Esophagus squamous epithelium (tissue), 5 donors: Measurements from ENCODE around the gene LRRC15. TPM values are rescaled to one million over a fixed set of nuclear protein-coding genes. Genes with fewer than 3 reads are reported as not detected.
A peak's percentile ranks its signal among the peaks of the same experiment; 100 is the strongest.

ENCODE experiments used
- DNase-seq: peaks from one replicate; lab custom pipeline; 2025; lab: John Stamatoyannopoulos, UW
- H3K27ac ChIP-seq, 4 donors: fragments of 200-600 bp; sonication (generic); one replicate each; pipeline ENCODE4 v1.5.1; 2016 to 2019; ENCODE audit warnings: mild to moderate bottlenecking in 1 of 4
- H3K27me3 ChIP-seq, 4 donors: fragments of 200-600 bp; sonication (generic); 1 replicate in 3 of 4; 2 replicates in 1 of 4; pipeline versions ENCODE4 v1.5.1 to v1.6.0; 2017 to 2021; ENCODE audit warnings: antibody characterized with exemption in 1 of 4
- H3K36me3 ChIP-seq, 3 donors: fragments of 200-600 bp; sonication (generic); one replicate each; pipeline ENCODE4 v1.5.1; 2016 to 2019
- H3K4me1 ChIP-seq, 3 donors: fragments of 200-600 bp; sonication (generic); one replicate each; pipeline ENCODE4 v1.5.1; 2017 to 2019
- H3K4me3 ChIP-seq, 4 donors: fragments of 200-600 bp; sonication (generic); 1 replicate in 3 of 4; 2 replicates in 1 of 4; pipeline ENCODE4 v1.5.1; 2016 to 2019; ENCODE audit warnings: mild to moderate bottlenecking in 2 of 4, moderate library complexity in 1 of 4
- H3K9me3 ChIP-seq, 3 donors: fragments of 200-600 bp; sonication (generic); one replicate each; pipeline ENCODE4 v1.5.1; 2016 to 2019
- CTCF ChIP-seq, 6 experiments: fragments of 450-650 bp in 4 of 6; fragments of 200-600 bp in 2 of 6; sonication (generic) in 2 of 6; IDR thresholded peaks; one replicate each; pipeline ENCODE4 v1.5.1; 2016 to 2019; ENCODE audit warnings: antibody characterized with exemption in 6 of 6, mild to moderate bottlenecking in 4 of 6, moderate library complexity in 4 of 6
- POLR2A ChIP-seq, 4 donors: fragments of 450-650 bp; IDR thresholded peaks; one replicate each; pipeline ENCODE4 v1.6.1; 2017; ENCODE audit warnings: antibody characterized with exemption in 4 of 4, mild to moderate bottlenecking in 4 of 4, moderate library complexity in 3 of 4
- WGBS, 2 donors: methylation state at CpG; one replicate each; pipeline ENCODE4 v1.1.5; 2018; 5-methylcytosine and 5-hydroxymethylcytosine counted together
- intact Hi-C: fragments of 100-400 bp; cut with DNase I; formaldehyde crosslinking; loops from one replicate; pipeline ENCODE4 v1.15.0; 2022
- total RNA-seq, 4 donors: library from RNA; depleted of rRNA; stranded (reverse); fragments of >200 nt; gene quantifications; one replicate each; pipeline ENCODE4 v1.1.0, GENCODE V29; 2016
- donor health status: DM: yes; HTN: yes; CAD: no.

Gene LRRC15
- total RNA-seq, 4 donors from 2014 or later = 0.38 TPM; not detected in 3

- Histone ChIP-seq H3K36me3 (no peaks in the 10 kb centered on the region), H3K27me3 (peaks cover 0 to 55% (median 1%) of the 10 kb centered on the region in 4 donors), H3K9me3 (no peaks in the 10 kb centered on the region), H3K4me3 (peak overlapping the region in 3 of 4 donors; percentile 24 to 56 (median 38)), H3K27ac (no peak overlapping the region), H3K4me1 (peaks cover 15 to 34% (median 23%) of the 10 kb centered on the region in 3 donors)
- no peak for DNase-seq
- intact Hi-C loops = no loop called here
- 26 to 50% methylated on average over 6 to 13 of the region's 38 CpGs for WGBS, 2 donors
- no peak for TF ChIP-seq CTCF (IDR thresholded peaks at IDR 0.05)
- no peak for TF ChIP-seq POLR2A (IDR thresholded peaks at IDR 0.05)
These were observed 28.3 kb upstream of the LRRC15 start for GRCh38 chr3:194397757-194398312.

GRCh38 chr3:194396859-194397756, 27.6 kb upstream of the LRRC15 start:
- peak overlapping the region; percentile 14 to 56 (median 31) for H3K4me3 ChIP-seq
- intact Hi-C loops = no loop called here

GRCh38 chr3:194396539-194396858, 27.0 kb upstream of the LRRC15 start:
- intact Hi-C loops = no loop called here
- Histone ChIP-seq H3K27ac (peak overlapping the region in 2 of 4 donors; percentile 15 to 48), H3K4me3 (peak overlapping the region; percentile 14 to 56 (median 31))

More at GRCh38 chr3:194396859-194397756, 27.6 kb upstream of the LRRC15 start:
- no peak for DNase-seq
- H3K27me3 ChIP-seq = peaks cover 0 to 60% (median 1%) of the 10 kb centered on the region in 4 donors
- WGBS, 2 donors = 9% methylated on average over 23 of the region's 73 CpGs; no CpG with 5 or more reads in 1 of the 2 donors
- H3K27ac ChIP-seq = peak overlapping the region in 2 of 4 donors; percentile 15 to 48
- H3K9me3 ChIP-seq = no peaks in the 10 kb centered on the region
- TF ChIP-seq CTCF (IDR thresholded peaks at IDR 0.05) = no peak
- TF ChIP-seq POLR2A (IDR thresholded peaks at IDR 0.05) = no peak
- no peaks in the 10 kb centered on the region for H3K36me3 ChIP-seq
- peaks cover 15 to 34% (median 23%) of the 10 kb centered on the region in 3 donors for H3K4me1 ChIP-seq

GRCh38 chr3:194395778-194396538, 26.4 kb upstream of the LRRC15 start:
- Histone ChIP-seq H3K4me1 (peaks cover 15 to 34% (median 23%) of the 10 kb centered on the region in 3 donors), H3K9me3 (peaks cover 0 to 7% (median 0%) of the 10 kb centered on the region in 3 donors), H3K4me3 (peak overlapping the region in 3 of 4 donors; percentile 24 to 56 (median 38)), H3K36me3 (no peaks in the 10 kb centered on the region), H3K27me3 (peaks cover 0 to 63% (median 1%) of the 10 kb centered on the region in 4 donors), H3K27ac (peak overlapping the region in 2 of 4 donors; percentile 15 to 48)
- intact Hi-C loops = no loop called here
- WGBS, 2 donors = 40 to 51% methylated on average over 15 to 16 of the region's 26 CpGs
- DNase-seq = no peak
- TF ChIP-seq POLR2A (IDR thresholded peaks at IDR 0.05) = no peak
- TF ChIP-seq CTCF (IDR thresholded peaks at IDR 0.05) = no peak

More at GRCh38 chr3:194396539-194396858, 27.0 kb upstream of the LRRC15 start:
- H3K9me3 ChIP-seq = peaks cover 0 to 2% (median 0%) of the 10 kb centered on the region in 3 donors
- 12 to 15% methylated on average over 4 to 7 of the region's 13 CpGs for WGBS, 2 donors
- peaks cover 15 to 34% (median 23%) of the 10 kb centered on the region in 3 donors for H3K4me1 ChIP-seq
- DNase-seq = no peak
- peaks cover 0 to 62% (median 1%) of the 10 kb centered on the region in 4 donors for H3K27me3 ChIP-seq
- no peaks in the 10 kb centered on the region for H3K36me3 ChIP-seq
- TF ChIP-seq CTCF (IDR thresholded peaks at IDR 0.05) (no peak), POLR2A (IDR thresholded peaks at IDR 0.05) (no peak)
